HL-60/S4 (cell line): Measurements from ENCODE around the gene IQCE.

Experiments used
- in situ Hi-C: fragments of 300-500 bp; cut with MboI; formaldehyde crosslinking; loops from 2 replicates; pipeline ENCODE4 v1.14.3; 2022; ENCODE audit warnings: low sequenced_read_pairs

IQCE gene, protein sequence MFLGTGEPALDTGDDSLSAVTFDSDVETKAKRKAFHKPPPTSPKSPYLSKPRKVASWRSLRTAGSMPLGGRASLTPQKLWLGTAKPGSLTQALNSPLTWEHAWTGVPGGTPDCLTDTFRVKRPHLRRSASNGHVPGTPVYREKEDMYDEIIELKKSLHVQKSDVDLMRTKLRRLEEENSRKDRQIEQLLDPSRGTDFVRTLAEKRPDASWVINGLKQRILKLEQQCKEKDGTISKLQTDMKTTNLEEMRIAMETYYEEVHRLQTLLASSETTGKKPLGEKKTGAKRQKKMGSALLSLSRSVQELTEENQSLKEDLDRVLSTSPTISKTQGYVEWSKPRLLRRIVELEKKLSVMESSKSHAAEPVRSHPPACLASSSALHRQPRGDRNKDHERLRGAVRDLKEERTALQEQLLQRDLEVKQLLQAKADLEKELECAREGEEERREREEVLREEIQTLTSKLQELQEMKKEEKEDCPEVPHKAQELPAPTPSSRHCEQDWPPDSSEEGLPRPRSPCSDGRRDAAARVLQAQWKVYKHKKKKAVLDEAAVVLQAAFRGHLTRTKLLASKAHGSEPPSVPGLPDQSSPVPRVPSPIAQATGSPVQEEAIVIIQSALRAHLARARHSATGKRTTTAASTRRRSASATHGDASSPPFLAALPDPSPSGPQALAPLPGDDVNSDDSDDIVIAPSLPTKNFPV

DNA sequence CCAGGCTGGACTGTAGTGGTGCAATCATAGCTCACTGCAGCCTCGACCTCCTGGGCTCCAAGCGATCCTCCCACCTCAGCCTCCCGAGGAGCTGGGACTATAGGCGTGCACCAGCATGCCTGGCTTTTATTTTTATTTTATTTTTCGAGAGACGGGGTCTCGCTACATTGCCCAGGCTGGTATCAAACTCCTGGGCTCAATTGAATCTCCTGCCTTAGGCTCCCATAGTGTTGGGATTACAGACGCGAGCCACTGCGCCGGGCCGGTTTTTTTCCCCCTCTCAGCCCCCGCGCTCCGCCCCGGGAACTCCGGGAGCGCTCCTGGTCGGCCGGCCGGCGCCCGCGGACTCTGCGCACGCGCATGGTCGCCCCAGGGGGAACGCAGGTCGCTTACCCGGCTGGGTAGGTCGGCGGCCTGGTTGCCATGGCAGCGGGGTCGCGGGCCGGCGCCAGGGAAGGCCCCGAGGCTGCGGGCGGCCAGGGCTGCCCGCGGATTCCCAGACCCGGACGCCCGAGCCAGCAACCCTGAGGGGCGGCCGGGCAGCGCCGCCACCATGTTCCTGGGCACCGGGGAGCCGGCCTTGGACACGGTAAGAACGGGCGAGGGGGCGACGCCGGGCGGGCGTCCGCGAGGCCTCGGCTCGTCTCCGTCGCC lies at the start of gene IQCE:
TSS of gene IQCE (plus strand) at position 351 of the 654 bp plus-strand sequence. CDS start at position 554, 203 bp downstream.
- in situ Hi-C loops: no loop called here

DNA sequence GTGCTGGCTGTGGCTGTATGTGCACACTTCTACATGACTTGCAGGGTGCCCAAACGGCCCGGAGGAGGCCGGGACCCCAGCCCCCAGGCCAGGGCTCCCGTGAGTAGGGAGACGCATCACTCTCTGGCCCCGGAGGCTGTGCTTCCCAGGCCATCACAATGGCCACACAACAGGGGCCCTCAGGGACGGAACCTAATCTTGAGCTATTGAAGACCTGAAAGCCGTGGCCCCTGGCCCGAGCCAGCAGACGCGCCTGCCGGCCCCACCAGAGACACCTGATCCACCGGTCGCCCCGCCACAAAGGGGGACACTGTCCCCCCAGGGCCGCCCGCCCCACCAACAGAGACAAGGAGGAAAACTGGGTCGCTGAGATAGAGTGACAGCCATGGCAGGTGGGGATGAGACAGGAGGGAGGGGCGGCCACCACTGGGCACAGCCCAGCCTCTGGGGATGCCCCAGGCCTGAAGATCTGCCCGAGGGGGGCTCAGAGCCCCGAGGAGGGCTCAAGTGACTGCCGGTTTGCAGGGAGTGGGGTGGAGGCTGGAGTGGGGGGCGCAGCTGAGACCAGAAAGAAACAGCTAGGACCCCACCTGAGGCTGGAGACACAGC lies 49.4 kb upstream of the IQCE start:
- in situ Hi-C loops: no loop called here

DNA sequence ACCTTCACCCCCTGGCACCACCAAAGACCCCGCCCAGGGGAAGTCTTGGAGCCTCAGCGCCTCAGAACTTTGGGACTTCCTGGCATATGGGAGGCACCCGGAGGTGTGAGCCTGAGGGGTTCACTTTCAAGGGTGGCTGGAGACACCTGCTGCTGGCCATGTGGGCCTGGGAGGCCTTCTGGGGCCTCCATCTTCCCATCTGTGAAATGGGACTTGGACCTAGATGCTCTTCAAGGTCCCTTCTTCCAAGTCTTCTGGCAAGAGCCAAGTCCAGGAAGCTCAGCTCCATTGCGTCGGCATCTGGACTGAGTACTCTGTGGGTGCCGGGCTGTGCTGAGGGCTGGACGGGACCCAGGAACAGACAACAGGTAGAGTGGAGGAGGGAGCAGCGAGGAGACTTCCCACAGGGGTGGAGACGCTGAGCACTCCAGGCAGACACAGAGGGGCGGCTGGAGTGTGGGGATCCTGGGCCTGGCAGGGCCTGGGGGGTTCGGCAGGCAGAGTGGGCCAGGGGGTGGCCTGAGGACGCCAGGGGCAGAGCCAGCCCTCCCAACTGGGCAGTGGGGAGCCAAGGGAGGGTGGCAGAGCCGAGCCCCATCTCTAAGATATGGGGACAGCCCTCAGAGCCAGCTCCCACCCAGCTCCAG lies 48.5 kb upstream of the IQCE start:
- in situ Hi-C loops: no loop called here

DNA sequence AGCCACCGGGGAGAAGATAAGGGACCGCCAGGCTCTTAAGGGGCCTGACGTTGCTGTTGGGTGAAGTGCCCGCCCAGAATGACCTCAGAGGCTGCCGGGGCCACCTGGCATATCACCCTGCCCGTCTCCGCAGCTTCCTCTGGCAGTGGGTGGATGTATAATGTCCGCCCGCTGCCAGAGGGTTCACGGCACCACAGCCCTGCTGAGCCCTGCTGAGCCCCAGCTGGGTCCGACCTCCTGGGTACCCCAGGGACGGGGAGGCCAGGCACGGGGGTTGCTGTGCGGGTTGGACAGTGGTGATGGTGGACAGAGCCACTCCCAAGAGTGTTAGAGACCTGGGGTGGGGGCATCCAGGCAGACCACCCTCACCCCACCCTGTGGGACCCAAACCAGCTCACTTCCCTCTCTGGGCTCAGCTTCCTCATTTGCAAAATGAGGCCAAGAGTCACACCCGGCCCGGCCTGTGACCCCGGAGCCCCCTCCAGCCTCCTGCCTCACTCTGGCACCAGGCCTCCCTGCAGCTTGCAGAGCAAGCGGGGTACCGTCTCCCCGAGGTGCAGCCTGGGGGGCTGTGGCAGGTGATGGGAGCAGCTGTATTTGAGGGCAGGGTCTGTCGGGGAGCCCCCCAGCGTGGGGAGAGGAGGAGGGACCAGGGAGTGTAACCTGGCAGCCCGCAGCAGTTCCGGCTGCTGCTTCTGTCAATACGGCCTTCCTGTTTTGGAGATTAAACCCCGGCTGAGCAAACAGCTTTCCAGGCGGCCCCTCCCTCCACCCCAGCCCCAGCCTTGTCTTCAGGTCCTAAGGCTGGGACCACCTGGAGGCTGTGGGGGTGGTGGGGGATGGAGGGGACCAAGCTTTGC lies 47.6 kb upstream of the IQCE start:
- in situ Hi-C loops: no loop called here

DNA sequence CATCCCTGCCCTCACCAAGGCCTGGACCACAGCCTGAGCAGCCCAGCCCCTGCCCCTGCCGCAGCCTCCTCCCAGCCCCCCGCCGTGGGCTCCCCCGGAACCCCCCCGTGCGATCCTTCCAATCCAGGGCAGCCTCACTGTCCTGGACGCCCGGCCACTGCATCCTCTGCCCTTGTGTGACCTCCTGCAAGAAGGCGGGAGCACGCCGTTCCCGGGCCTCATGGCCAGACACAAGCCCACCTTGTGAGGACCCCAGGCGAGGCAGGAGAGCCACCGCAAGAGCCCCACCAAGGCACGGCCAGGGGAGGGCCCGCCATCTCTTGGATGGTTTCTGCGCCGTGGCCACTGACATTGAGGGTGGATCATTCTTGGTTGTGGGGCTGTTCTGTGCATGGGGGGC lies 47.0 kb upstream of the IQCE start:
- in situ Hi-C loops: no loop called here

DNA sequence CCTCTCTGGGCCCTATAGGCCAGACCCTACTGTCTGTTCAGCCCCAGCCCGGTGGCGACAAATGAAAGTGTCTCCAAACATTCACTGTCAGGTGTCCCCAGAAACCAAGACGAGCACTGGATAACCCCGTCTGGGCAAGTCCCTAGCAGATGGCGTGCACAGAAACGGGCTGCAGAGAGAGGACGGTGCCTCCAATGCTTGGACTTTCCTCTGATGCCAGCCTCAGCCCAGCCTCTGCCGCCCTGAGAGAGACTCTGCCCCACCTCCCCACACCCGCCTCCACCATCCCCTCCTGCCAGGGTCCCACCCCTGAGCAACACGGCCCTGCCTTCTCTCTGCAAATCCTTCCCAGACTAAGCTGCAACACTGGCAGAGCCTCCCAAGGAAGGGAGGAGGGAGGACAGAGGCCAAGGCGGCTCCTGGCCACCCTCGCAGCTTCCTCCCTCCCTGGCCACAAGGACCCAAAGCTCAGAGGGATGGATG lies 46.6 kb upstream of the IQCE start:
- in situ Hi-C loops: no loop called here

DNA sequence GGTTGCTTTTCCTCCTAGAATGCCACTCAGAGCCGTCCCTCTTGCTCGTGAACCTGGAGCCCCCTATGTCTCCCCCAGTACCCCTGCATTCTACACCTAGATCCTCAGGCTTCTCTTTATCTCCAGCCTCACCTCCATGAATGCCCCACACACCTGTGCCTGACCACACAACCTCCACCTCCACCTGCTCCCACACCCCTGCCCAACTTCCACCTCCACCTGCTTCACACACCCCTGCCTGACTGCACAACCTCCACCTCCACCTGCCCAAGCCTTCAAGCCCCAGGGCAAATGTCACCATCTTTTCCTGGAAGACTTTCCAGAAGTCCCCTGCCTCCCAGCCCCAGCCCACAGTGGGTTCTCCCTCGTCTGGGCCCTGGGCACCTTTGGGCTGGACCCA lies 46.1 kb upstream of the IQCE start:
- in situ Hi-C loops: no loop called here

DNA sequence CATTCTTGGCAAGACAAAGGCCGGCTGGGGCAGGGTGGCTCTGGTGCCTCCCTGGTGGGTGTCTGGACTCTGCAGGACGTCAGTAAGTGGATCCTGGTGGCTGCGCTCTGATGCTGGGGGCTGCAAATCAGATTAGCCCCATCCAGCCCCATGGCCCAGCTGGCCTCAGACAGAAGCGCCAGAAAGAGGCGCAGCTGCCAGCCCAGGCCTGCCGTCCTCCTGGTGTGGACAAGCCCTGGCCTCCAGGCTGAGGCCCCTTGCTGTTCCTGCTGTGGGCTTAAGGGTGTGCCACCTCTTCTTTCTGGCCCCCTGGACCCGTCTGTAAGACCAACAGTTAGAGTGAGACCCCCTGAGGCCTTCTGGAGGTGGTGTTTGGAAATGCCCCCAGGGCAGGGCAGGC lies 45.1 kb upstream of the IQCE start:
- in situ Hi-C loops: no loop called here

DNA sequence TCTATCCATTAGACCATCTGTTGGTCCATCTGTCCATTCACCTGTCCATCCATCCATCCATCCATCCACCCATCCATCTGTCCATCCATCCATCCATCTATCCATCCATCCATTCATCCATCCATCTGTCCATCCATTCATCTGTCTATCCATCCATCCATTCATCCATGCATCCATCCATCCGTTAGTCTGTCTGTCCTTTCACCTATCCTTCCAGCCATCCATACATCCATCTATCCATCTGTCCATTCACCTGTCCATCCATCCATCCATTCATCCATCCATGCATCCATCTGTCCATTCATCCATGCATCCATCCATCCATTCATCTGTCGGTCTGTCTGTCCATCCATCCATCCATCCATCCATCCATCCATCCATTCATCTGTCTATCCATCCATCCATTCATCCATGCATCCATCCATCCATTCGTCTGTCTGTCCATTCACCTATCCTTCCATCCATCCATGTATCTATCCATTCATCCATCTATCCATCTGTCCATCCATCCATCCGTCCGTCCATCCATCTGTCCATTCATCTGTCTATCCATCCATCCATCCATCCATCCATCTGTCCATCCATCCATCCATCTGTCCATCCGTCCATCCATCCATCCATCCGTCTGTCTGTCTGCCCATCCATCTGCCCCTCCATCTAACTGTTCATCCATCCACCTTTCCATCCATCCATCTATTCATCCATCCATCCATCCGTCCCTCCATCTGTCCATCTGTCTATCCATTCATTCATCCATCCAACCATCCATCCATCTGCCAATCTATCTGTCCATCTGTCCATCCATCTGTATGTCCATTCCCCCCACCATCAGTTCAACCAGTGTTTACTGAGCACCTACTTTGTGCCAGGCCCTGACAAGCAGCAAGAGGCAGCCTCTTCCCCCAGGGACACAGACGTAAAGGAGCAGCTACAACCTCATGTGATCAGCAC lies 44.0 kb upstream of the IQCE start:
- in situ Hi-C loops: no loop called here

DNA sequence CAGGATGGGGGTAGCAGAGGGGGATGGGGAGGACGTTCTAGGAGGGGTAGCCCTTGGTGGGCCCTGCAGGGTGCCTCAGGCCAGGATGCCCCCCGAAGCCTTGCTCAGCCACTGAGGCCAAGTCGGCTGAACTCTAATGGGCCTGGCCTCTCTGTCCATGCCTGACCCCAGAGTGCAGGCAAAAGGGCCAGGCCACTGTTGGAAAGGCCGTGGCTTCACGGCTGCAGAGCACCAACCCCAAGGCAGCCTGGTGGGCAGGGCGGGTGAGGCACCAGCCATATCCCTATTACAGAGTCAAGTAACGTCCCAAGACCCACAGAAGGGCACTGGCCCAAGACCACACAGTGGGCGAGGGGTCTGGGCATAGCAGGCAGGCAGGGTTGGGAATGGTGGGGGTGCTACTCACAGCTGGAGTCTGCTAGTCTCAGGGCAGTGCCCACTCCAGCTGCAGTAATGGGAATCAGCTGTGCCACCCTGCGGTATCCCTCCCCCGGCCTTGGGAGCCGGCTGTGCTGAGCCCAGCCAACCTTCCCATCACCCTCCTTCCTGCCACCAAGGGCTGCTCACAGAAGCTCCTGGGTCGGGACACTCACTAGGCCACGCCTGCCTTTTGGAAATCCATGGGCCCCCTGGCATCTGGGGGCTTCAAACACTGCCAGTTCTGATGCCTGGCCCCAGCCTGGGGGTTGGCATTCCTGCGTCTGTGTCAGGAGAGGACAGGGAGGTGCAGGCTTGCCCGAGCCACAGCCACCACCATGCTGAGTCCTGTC lies 43.2 kb upstream of the IQCE start:
- in situ Hi-C loops: no loop called here

DNA sequence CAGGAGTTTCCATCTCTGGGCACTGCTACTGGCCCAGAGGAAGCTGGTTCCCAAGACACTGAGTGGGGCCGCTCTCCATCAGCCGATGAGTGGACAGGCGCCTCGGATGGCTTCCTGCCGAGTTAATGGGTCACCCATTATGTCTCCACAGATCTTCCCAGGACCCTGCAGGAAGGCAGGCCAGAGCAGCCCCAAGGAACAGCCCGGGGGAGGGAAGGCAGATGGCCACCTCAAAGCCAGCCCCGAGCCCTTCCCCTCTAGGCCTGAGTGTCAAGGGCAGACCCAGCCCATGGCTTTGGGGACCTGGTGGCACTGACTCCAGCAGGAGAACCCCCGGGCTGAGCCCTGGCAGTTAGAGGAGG lies 42.6 kb upstream of the IQCE start:
- in situ Hi-C loops: no loop called here

DNA sequence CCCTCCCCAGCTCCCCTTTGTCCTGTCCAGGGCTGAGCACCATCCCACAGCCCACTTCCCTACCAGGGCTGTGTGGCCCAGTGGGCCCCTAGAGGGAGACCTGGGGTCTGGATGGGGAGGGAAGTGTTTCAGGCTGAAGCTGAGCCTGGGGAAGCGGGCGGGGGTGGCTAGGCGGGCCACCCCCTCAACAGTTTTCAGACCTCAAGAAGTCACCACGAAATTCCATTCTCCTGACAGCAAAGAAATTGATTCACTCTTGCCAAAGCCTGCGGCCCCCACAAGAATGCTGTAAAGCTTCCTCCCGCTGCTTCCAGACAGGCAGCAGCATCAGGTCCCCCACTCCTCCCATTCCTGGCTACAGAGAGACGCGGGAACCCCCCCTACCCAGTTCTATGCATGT lies 41.8 kb upstream of the IQCE start:
- in situ Hi-C loops: no loop called here

DNA sequence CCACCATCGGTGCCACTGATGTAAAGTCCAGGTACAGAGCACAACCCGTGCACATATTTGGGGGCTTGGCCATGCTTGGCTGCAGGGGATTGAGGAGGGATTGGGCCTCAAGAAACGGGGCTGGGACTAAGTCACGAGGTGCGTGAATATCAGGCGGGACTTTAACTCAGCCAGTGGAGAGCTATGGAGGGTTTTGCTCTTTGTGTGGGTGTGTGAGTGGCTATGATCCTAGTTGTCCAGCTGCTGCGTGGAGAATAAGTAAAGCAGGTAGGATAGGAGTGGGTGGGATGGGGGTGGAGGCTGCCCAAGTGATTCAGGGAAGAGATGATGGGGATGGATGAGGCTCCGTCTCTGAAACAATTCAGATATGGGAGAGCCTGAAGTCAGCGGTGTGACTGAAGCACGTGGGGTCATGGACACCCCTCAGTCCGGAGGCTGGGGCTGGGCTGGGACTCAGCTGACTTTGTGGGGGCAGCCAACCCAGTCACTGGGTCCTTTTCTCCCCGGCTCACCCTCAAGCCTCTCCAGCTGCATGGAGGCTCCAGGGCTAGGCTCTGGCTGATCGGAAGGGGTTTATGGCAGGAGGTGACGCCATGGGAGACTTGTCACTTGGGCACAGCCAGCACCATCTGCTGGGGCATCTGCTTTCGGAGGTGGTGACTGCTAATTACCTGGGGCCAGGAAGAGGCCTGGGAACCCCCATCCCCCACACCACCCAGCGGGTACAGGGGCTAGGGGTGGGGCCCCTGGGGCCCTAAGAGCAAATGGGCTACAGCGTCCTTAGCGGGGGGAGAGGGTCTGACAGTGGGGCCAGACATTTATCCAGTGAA lies 40.9 kb upstream of the IQCE start:
- in situ Hi-C loops: no loop called here

DNA sequence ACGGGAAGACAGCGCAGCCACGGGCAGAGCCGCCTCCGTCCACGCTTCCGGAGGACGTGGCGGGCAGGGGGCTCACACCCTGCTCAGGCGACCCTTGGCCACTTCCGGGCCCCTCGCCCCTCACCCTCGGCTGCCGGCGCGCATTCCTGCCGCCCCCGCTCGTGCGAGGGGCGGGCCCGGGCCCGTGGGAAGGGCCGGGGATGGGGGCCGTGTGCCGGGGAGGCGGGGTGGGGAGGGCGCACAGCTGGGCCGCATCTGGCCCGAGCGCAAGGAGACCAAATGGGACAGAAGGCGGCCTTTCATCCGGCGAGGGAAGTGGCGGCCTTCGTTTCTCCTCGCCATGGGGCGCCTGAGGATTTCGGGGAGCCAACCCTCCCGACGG lies 40.1 kb upstream of the IQCE start:
- in situ Hi-C loops: no loop called here

DNA sequence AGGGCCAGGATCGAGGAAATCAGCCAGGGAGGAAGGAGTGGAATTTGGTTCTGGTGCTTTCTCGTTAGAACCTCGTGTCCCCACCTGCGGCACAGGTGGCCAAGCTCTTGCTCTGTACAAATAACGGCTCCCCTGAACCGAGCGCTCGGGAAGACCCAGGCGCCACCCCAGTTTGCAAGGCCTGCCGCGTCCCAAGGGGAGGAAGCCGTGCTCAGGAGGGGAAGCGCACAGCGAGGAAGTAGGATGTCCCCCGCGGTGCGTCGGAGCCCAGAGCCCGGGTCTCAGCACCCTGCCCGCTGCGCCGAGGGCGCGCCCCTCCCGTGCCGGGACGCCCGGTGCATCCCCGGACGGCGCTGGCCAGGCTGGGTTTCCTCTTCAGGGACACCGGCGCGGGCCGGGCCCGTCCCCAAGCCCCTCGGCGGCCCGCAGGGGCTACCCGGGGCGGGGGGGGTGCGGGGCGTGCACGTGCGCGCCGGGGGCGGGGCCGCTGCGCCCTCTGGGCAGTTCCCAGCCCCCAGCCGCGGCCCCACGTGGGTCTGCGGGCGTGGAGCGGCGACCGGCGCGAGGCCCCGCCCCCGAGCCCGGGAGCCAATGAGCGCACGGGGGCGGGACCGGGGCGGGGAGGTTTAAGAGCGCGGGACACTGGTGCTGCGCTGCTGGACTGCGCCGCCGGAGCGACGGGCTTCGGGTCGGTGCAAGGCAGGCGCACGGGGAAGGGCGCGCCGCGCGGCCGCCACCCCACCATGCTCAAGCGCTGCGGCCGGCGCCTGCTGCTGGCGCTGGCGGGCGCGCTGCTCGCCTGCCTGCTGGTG lies 39.5 kb upstream of the IQCE start, which contains the start of gene LFNG:
TSS of gene LFNG (plus strand) at position 656 of the 812 bp plus-strand sequence. CDS start at position 744, 88 bp downstream.
- in situ Hi-C loops: no loop called here

DNA sequence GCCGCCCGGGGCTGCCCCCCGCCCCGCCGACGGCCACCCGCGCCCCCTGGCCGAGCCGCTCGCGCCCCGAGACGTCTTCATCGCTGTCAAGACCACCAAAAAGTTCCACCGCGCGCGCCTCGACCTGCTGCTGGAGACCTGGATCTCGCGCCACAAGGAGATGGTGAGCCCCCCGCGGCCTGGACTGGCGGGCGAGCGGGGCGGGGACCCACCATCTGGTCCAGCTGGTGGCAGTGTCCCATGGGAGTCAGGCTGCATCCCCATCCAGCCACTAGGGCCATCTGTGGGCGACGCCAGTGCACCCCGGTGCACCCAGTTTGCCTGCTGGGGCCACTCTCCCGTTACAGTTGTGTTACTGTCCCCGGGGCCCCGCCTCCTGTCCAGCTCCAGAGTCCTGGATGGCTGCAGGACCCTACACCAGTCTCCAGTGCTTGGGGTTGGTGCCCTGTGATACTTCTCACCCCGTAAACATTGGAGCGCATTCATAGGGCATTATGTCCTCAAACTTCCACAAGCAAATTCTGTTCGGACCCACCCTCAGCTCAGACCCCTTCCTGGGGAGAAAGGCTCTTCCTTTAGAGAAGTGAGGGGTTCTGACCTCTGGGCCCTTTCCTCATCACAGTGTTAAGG lies 38.5 kb upstream of the IQCE start:
- in situ Hi-C loops: no loop called here
